D341Med (cell line): ENCODE measurements around the gene PRKD2.
"Not testable (repeated sequence)": the region's sequence is repeated elsewhere in the genome, so short reads cannot be mapped to it uniquely, and the experiment has no call there.

Experiments
- DNase-seq: peaks from one replicate; pipeline ENCODE4 v3.0.0; 2012; ENCODE audit warnings: low spot score

The PRKD2 gene

GRCh38 chr19:46633130-46633529 is 83.8 kb downstream of the PRKD2 start:
- no peak for DNase-seq

- DNase-seq, result peak; percentile 39
Measured at GRCh38 chr19:46631481-46631880, 85.4 kb downstream of the PRKD2 start.

GRCh38 chr19:46630586-46631205 is 86.2 kb downstream of the PRKD2 start:
- DNase-seq, result peak; percentile 43

GRCh38 chr19:46629546-46630025 is 87.3 kb downstream of the PRKD2 start:
- no peak for DNase-seq

GRCh38 chr19:46628970-46629369 is 87.9 kb downstream of the PRKD2 start:
- not testable (repeated sequence) for DNase-seq

- no peak for DNase-seq
Measured at GRCh38 chr19:46626446-46626845, 90.5 kb downstream of the PRKD2 start.

GRCh38 chr19:46625731-46626130 is 91.2 kb downstream of the PRKD2 start:
- no peak for DNase-seq

GRCh38 chr19:46624958-46625661 is 91.8 kb downstream of the PRKD2 start, which contains the start of gene PTGIR:
PTGIR (minus strand) TSS chr19:46625089; CDS start chr19:46624225, 864 bp downstream.
- DNase-seq, result no peak
